Endodermal cell (in vitro differentiated cells): ENCODE measurements around the gene MTM1. TPM values are rescaled to one million over a fixed set of nuclear protein-coding genes. Genes with fewer than 3 reads are reported as not detected.
A peak's percentile ranks its signal among the peaks of the same experiment; 100 is the strongest.

Source experiments
- DNase-seq: peaks from one replicate; pipeline ENCODE4 v3.0.0-alpha.2; 2017
- H3K27ac ChIP-seq: 2 replicates; pipeline ENCODE4 v1.5.1; 2013; ENCODE audit warnings: mild to moderate bottlenecking, low read depth, low read length, moderate library complexity
- H3K27me3 ChIP-seq: 2 replicates; pipeline ENCODE4 v1.6.1; 2013; ENCODE audit warnings: mild to moderate bottlenecking, low read length, moderate library complexity; ENCODE audit not compliant: insufficient read depth, control insufficient read depth, poor library complexity, severe bottlenecking
- H3K36me3 ChIP-seq: 2 replicates; pipeline ENCODE4 v1.7.0; 2013; ENCODE audit warnings: mild to moderate bottlenecking, low read length, moderate library complexity; ENCODE audit not compliant: control insufficient read depth, insufficient read depth
- H3K4me1 ChIP-seq: one replicate; pipeline ENCODE4 v1.7.0; 2013; ENCODE audit warnings: low read length; ENCODE audit not compliant: control insufficient read depth, insufficient read depth
- H3K4me3 ChIP-seq: 2 replicates; pipeline ENCODE4 v1.5.1; 2013; ENCODE audit warnings: mild to moderate bottlenecking, low read length, moderate library complexity
- H3K9ac ChIP-seq: 2 replicates; pipeline ENCODE4 v1.6.1; 2013; ENCODE audit warnings: mild to moderate bottlenecking, low read length, moderate library complexity; ENCODE audit not compliant: poor library complexity, severe bottlenecking; ENCODE audit errors: extremely low read depth
- H3K9me3 ChIP-seq: 2 replicates; pipeline ENCODE4 v1.6.1; 2013; ENCODE audit warnings: mild to moderate bottlenecking, low read length, moderate library complexity; ENCODE audit not compliant: control insufficient read depth
- H3K27ac Mint-ChIP-seq: 2 replicates; pipeline ENCODE4 v1.8.0; 2020; ENCODE audit warnings: mixed read lengths
- H3K27me3 Mint-ChIP-seq: 2 replicates; pipeline ENCODE4 v1.8.0; 2021; ENCODE audit warnings: mild to moderate bottlenecking, mixed read lengths; ENCODE audit not compliant: insufficient read depth
- H3K36me3 Mint-ChIP-seq: 2 replicates; pipeline ENCODE4 v1.8.0; 2020; ENCODE audit warnings: low read depth, mixed read lengths
- H3K4me1 Mint-ChIP-seq: 2 replicates; pipeline ENCODE4 v1.8.0; 2020; ENCODE audit warnings: mixed read lengths
- H3K4me3 Mint-ChIP-seq: 2 replicates; pipeline ENCODE4 v1.8.0; 2020; ENCODE audit warnings: mild to moderate bottlenecking, moderate library complexity, mixed read lengths
- H3K9me3 Mint-ChIP-seq: 2 replicates; pipeline ENCODE4 v1.8.0; 2020; ENCODE audit warnings: mild to moderate bottlenecking, mixed read lengths
- WGBS, 2 experiments: methylation state at CpG; one replicate each; pipeline versions ENCODE4 v1.1.5 to v1.1.7; 2013; ENCODE audit warnings: missing lambda C conversion rate in 2 of 2, mixed read lengths in 1 of 2; ENCODE audit not compliant: insufficient coverage in 1 of 2, insufficient read length in 1 of 2; 5-methylcytosine and 5-hydroxymethylcytosine counted together
- total RNA-seq, 2 donors: library from RNA; stranded (reverse); fragmentation: NEBNext Ultra II Directional in 1 of 2; extraction: Animal tissue kit (Norgen Biotek cat#: 25700) in 1 of 2; gene quantifications; 2 replicates in 1 of 2; 3 replicates in 1 of 2; pipeline ENCODE4 v1.2.1, GENCODE V29; 2021
- TF ChIP-seq, protein P1 (sequence below): fragments of 200-600 bp; sonication (generic); conservative IDR thresholded peaks from 2 replicates; pipeline ENCODE4 v1.5.0; 2021; ENCODE audit warnings: antibody characterized with exemption, mild to moderate bottlenecking

Gene MTM1
- total RNA-seq, 2 donors from 2014 or later: 5.9 to 9.8 TPM

DNA sequence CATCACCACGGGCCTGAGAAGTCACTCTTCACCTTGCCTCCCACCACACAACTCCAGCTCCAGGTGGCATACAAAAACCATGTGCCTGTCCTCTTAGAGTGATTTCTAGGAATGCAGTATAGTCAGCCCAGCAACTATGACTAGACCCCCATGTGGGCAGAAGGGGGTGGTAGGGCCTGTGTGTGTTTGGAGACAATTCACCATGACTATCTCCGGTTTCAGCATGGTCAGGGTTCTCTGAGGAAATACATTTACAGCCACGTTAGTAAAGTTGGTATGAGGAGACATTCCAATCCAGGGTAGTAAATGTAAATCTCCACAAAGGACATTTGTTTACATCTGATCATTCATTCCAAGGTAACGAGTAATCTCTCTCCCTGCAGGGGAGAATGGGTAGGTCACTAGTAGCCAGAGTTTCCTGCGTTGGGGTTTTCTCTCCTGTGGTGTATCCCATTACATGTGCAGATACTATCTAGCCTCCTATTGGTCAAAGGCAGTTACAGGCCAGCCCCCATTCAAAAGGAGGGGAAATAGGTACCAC lies 120.6 kb downstream of the MTM1 start:
- Mint-ChIP-seq H3K4me1 (peaks cover 5% of the 10 kb centered on the region), H3K36me3 (peaks cover 3% of the 10 kb centered on the region), H3K27me3 (no peaks in the 10 kb centered on the region), H3K27ac (no peak overlapping the region), H3K9me3 (peaks cover 53% of the 10 kb centered on the region), H3K4me3 (no peak overlapping the region)
- 61% methylated on average over 5 of the region's 5 CpGs; no CpG with 5 or more reads in 1 of the 2 experiments for WGBS, 2 experiments
- H3K27ac ChIP-seq: no peak overlapping the region
- H3K9me3 ChIP-seq: no peaks in the 10 kb centered on the region
- DNase-seq: peak; percentile 74
- peak overlapping the region; percentile 34 for H3K9ac ChIP-seq
- no peaks in the 10 kb centered on the region for H3K36me3 ChIP-seq
- TF ChIP-seq, protein P1, sequence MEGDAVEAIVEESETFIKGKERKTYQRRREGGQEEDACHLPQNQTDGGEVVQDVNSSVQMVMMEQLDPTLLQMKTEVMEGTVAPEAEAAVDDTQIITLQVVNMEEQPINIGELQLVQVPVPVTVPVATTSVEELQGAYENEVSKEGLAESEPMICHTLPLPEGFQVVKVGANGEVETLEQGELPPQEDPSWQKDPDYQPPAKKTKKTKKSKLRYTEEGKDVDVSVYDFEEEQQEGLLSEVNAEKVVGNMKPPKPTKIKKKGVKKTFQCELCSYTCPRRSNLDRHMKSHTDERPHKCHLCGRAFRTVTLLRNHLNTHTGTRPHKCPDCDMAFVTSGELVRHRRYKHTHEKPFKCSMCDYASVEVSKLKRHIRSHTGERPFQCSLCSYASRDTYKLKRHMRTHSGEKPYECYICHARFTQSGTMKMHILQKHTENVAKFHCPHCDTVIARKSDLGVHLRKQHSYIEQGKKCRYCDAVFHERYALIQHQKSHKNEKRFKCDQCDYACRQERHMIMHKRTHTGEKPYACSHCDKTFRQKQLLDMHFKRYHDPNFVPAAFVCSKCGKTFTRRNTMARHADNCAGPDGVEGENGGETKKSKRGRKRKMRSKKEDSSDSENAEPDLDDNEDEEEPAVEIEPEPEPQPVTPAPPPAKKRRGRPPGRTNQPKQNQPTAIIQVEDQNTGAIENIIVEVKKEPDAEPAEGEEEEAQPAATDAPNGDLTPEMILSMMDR: no peak
- no peaks in the 10 kb centered on the region for H3K4me1 ChIP-seq
- no peak overlapping the region for H3K4me3 ChIP-seq
- no peaks in the 10 kb centered on the region for H3K27me3 ChIP-seq

DNA sequence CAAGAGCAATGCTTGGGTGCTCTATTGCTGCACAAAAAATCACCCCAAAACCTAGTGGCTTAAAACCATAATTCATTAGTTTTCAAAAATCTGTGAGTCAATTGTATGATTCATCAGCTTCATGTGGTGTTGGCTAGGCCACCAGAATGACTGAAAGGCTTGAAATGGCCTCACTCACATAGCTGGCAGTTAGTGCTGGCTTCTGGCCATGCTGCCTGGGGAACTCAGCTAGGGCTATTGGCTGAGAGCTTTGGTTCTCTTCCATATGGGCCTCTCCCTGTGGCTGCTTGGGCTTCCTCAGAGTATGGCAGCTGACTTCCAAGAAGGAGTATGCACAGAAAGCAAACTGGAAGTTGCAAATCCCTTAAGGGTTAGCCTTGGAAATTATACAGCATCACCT lies 121.7 kb downstream of the MTM1 start:
- Mint-ChIP-seq H3K4me3 (no peak overlapping the region), H3K27ac (no peak overlapping the region), H3K36me3 (peaks cover 3% of the 10 kb centered on the region), H3K27me3 (no peaks in the 10 kb centered on the region), H3K9me3 (peaks cover 55% of the 10 kb centered on the region), H3K4me1 (peaks cover 5% of the 10 kb centered on the region)
- Histone ChIP-seq H3K9me3 (no peaks in the 10 kb centered on the region), H3K4me1 (no peaks in the 10 kb centered on the region), H3K27me3 (no peaks in the 10 kb centered on the region), H3K36me3 (no peaks in the 10 kb centered on the region), H3K4me3 (no peak overlapping the region), H3K27ac (no peak overlapping the region), H3K9ac (no peak overlapping the region)
- TF ChIP-seq, protein P1: no peak
- DNase-seq: no peak

DNA sequence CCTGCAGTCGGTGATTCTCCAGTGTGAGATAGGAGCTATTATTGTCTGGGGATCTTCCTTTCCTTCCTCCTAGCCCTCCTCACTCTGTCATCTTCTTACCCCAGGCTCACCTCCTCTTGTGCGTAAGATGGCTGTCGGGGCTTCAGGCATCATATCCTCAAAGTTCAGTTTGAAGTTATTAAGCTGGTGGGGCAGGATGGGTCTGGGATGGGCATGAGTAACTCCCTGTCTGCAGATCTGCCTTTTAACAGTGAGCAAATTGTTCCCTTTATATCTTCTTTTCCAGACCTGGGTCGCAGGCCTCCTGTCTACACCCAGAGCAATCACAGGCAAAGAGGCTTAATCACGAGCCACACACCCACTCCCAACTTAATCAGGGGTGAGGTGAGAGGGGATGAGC lies 123.9 kb downstream of the MTM1 start:
- no peak overlapping the region for H3K9ac ChIP-seq
- no peaks in the 10 kb centered on the region for H3K4me1 ChIP-seq
- peak overlapping the region; percentile 82 for H3K4me3 ChIP-seq
- Mint-ChIP-seq H3K4me3 (peak overlapping the region; percentile 65), H3K27me3 (no peaks in the 10 kb centered on the region), H3K4me1 (peaks cover 5% of the 10 kb centered on the region), H3K27ac (no peak overlapping the region), H3K36me3 (peaks cover 3% of the 10 kb centered on the region), H3K9me3 (peaks cover 57% of the 10 kb centered on the region)
- TF ChIP-seq, protein P1: no peak
- H3K27ac ChIP-seq: no peak overlapping the region
- WGBS, 2 experiments: 93% methylated on average over 2 of the region's 5 CpGs; no CpG with 5 or more reads in 1 of the 2 experiments
- DNase-seq: no peak
- no peaks in the 10 kb centered on the region for H3K9me3 ChIP-seq
- no peaks in the 10 kb centered on the region for H3K36me3 ChIP-seq
- H3K27me3 ChIP-seq: no peaks in the 10 kb centered on the region
